Midbrain (tissue), 1 donor: Measurements from ENCODE around the gene NAALADL2.
"Not testable (repeated sequence)": the region's sequence is repeated elsewhere in the genome, so short reads cannot be mapped to it uniquely, and the experiment has no call there.

ENCODE experiments used
- DNase-seq: peaks from one replicate; lab custom pipeline; 2025; lab: John Stamatoyannopoulos, UW

NAALADL2 gene

DNA sequence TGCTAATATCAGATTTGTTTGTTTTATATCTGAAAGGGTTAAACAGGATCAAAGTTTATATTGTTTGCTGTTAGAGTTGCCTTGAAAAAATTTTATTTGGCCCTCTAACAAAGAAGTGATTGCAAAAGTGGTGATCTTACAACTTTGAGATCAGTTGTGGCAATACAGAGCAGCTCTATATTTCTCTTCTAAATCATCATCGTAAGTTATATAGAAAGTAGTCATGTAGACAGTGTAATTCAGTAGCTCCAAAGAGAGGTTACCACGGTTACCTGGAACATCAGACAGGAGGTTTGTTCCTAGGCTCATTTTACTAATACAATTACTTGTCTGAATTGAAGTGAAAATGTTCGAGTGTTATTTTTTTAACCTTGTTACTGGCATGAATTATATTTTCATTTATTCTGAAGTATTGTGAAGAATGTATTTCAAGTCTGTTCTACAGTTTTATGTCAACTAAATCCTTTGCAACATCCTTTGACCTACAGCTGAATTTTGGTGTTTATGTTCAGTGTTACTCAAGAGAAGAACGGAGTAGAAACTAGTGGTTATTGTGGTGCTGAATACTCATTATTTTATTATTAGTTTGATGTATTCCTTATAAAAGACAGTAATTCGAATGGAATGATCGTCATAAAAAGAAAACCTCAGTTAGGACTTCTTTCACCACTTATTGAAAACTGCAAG lies 214.2 kb downstream of the NAALADL2 start:
- DNase-seq: no peak

DNA sequence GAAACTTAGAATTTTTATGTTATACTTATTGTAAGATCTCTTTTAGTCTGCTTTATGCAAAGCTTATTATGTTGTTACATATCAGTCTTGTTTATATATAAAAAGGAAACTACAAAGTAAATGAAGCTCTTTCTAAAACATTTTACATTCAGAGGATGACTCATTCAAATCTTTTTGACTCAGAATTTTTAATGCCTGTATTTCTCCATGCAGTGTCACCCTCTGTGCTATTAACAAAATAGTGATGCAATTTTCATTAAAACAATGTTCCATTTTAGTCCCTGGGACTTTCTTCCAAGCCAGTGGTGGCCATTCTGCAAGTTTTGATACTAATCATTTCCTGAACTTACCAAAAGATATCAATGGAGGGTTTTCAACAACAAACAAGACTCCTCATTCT lies 216.1 kb downstream of the NAALADL2 start:
- DNase-seq: no peak

DNA sequence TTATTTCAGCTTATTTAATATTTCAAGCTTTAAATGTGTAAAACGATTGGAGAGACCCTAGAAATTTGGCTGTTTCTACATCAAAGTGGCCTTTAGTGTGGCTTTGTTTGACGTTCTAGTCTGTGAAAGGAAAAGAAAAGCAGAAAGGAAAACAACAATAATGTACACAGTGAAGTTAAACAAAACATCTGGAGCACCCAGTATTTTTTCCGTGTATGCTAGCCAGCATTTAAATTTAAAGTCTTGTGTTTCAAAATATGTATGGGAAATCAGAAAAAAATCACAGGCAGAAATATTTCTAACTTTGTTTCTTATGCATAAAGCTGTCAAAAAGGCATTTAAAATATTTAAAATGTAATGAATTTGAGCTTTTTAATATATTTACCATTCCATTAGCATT lies 218.1 kb downstream of the NAALADL2 start:
- no peak for DNase-seq

DNA sequence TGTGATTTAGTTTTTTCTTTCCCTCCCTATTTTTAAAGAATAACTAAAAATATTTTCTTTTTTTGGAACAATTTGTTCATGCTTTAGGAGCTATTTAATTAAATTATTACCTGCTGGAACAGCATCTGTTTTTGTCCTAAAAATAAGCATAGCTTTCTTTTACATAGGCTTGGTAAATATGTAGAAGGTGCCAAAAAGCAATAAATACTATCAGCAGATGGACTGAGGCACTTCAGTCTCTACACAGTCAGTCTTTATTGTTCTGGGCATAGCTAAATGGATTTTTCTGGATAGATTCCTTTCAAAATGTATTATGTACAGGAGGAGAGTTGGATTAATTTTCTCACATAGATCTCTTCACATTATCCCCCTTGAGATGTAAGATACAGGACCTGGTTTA lies 223.5 kb downstream of the NAALADL2 start:
- DNase-seq: no peak

DNA sequence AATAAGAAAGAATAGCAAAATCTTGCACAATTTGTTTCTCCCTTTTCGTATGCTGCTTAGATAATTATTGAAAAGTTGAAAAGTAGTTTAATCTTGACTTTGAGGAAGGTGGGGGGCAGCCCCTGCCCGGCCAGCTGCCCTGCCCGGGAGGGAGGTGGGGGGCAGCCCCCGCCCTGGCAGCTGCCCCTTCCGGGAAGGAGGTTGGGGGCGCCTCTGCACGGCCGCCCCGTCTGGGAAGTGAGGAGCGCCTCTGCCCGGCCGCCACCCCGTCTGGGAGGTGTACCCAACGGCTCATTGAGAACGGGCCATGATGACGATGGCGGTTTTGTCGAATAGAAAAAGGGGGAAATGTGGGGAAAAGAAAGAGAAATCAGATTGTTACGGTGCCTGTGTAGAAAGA lies 228.0 kb downstream of the NAALADL2 start:
- not testable (repeated sequence) for DNase-seq

DNA sequence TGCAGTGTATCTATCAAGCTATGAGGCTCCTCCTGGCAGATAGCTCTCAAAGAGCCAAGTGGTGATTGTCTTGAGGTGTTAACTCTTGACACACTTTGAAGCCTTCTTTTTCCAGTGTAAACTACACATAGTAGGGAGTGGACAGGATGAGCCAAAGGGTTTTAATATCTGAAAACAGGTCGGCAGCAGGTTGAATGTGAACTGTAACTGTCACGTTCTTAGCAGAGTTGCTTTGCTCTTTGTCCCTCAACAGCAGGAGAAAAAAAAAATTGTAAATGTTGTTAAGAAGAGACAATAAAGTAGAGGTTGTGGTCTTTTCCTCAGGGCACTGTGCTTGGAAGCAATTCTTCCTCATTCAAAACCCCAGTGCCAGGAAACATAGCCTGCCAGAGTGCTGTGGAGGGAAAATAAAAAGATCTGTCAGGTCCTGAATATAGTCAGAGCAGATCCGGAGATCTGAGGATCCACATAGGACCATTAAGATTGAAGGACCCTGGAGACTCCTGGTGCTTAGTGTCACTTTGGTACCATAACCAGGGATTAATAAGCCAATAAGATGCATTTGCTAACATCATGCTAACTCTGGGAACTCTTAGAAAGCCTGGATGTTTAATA lies 229.7 kb downstream of the NAALADL2 start:
- no peak for DNase-seq

DNA sequence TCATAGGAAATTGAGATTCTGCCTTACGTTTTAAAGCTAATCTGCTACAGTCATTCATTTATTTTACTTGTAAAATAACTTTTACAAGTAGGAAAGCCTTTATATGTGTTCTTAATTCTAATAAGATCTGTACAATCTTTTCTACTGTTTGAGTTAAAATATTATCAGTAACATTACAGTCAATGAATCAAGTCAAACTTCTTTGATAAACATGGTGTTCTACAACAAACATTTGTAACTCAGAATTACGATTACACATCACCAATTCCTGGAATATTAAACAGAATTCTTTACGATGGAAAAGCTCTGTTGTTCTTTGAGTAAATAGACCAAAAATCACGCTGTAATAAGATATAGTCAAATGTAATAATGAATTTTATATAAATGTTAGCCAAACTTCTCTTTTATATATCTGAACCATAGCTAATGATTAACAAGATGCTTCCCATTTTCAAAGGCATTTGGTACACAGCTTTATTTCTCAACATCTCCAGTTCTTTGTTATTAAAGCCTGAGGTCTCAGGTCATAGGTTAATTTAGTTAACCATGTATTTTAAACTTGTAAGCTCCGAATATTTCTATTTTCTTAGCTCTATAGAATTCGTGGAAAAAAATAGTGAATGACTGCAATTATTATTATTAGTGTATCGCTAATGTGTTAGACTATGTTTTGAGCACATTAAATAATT lies 232.4 kb downstream of the NAALADL2 start:
- no peak for DNase-seq

DNA sequence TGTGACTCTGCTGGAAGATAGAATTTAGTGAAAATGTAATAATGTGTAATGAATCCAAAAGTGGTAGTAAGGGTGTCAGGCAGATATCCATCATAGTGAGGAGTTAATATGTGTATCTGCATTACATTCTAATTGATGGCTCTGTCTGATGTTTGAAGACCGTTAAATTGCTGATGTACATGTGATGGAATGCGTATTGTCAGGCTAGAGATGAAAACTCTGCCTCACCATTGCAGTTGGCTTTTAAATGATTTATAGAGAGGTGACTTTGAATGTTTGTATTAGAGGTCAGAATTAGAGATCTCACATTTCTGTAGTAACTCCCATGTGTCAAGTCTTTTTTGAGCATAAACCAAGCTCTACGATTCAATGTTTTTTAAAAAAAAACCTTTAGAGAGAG lies 234.6 kb downstream of the NAALADL2 start:
- no peak for DNase-seq

DNA sequence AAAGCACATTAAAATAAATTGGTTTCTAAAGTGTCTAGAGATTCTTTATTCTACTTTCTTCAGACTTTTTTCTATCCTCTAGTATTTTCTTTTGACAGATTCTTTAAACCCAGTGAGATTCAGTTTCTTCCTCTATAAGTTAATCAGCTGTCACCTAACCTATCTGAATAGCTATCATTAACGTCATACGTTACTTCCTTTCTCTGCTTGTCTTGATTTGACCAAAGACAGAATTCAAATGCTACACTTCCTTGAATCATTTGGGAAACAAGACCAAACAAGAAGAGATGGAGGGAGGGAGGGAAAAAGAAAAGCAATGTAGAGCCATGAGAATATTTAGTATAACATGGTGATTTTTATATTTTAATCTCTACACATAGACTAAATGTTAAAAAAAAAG lies 235.2 kb downstream of the NAALADL2 start:
- DNase-seq: no peak

DNA sequence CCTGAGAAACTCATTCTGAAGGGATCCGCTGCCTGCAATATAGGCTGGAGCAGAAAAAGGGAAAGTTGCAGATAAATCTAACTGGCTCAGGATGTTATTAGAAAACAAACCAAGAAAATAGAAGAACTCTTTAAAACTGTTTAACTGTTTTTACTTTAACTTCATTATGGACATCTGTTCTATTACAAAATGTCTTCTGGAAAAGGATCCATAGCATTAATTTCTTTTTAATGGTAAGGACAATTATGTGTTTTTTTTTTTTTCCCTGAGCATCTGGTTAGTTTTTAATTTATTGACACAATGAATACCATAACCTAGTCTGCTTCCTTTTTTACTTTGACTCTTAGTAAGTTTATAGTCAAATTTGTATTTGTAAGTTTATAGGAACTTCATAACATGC lies 239.5 kb downstream of the NAALADL2 start:
- DNase-seq: no peak

DNA sequence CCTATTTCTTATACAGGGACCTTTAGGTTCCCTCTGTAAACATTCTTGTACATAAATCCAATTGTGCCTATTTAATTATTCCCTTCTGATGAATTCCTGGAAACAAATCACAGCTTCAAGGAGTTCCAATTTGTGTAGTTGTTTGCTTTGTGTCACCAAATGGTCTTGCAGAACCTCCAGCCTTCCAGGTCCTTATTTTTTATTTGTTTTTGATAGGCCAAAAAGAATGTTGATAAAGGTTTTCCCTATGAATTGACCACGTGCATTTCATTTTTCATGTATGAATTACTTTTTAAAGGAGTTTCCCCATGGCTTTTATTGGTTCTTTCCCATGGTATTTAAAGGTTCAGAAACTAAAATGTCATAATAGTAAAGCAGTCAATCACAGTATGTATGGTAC lies 243.0 kb downstream of the NAALADL2 start:
- DNase-seq: no peak

DNA sequence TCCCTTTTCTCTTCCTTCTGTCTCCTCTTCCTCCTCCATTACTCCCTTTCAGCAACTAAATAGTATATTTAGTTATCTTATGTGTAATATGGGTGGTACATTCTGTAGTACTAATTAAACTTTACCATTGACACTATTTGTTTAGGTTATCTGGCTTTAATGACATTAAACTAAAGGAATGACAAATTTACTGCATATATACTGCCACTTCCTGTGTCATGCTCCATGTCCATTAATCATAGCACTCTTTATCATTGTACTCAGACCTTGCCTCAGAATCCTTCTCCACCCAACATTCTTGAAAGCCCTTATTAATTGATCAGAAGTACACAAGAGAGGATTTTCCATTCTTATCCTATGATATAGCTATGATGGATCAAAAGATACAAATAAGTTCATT lies 244.2 kb downstream of the NAALADL2 start:
- DNase-seq: no peak

DNA sequence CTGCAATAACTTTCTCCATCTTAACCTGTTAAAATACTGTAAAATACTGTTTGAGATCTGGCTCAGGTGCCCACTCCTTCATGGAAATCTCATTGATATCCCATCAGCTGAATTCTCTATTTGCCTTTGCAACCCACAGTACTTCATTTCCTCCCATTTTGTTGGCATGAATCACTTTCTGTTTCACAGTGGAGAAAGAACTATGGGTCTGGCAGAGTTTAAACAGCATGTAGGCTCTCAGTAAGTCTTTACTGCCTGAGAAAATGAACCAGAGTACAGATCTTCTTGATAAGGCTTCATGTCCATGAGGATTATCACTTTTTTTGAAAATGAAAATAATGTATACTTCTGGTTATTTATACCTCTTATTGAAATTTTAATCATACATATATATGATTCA lies 245.9 kb downstream of the NAALADL2 start:
- no peak for DNase-seq

DNA sequence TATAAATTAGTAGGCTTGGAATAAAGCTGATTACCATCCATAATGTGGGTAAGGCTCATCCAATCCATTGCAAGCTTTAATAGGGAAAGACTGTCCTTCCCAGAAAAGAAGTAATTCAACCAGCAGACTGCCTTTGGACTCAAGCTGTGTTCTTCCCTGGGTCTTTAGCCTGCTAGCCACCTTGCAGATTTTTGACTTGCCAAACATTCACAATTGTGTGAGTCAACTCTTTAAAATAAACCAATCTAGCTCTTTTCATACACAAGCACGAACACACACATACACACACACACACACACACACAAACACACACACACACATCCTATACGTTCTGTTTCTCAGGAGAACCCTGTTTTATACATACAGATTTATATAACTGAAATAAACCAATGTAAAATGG lies 248.1 kb downstream of the NAALADL2 start:
- no peak for DNase-seq

DNA sequence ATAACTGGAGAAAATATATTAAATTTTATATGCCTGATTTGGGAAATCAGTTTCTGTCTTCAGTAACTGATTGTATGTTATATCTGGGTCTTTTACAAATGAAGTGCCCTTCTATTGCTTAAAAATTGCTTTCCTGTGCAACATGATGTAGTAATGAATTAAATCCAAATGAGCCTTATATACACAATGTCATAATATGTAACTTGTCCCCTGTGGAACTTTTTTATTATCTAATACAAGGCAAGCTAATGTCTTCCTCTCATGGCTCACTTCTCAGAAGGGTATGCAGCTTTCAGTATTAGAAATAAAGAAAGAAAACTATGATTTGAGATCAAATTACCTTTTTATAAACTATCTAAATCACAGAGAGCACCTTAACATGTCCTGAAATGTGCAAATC lies 248.9 kb downstream of the NAALADL2 start:
- no peak for DNase-seq

DNA sequence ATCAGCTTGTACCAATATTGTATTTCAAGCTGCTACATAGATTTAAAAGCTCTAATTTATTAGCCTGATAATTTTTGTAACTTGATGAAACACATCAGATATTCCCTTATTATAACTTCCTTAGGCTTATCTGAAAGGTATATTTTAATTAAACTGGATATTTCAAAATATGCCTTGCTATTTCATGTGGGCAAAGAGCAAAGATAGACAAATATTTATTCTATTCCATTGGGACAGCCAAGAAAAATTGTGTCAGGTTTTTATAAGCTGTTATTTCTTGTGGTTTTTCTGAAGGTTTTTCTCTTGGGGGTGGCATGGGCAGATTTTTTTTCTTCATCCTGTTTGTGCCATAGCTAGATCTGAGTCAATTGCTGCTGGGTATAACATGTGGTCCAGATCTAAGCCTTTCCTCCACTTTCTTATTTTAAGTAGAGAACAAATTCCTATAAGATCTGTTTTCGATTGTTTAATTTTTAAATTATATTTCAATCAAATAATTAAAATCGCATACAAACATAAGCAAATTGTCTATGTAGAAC lies 249.5 kb downstream of the NAALADL2 start:
- DNase-seq: no peak

DNA sequence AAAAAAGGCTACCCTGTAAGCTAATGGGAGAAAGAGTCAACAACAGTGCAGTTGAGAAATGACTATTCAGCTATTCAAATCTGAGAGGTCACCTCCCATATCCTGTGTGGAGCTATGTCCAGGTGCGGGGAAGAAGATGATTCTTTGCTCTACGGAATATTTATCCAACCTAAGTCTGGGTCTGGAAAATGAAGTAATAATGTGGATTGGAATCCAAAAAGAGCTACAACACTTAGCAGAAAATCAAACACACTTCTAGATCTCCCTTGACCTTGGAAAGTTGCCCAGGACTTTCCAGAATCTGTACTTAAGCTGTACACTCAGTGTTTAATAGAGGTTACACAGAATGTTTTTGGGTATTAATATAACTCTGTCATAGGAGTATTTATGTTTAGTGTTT lies 251.9 kb downstream of the NAALADL2 start:
- no peak for DNase-seq

DNA sequence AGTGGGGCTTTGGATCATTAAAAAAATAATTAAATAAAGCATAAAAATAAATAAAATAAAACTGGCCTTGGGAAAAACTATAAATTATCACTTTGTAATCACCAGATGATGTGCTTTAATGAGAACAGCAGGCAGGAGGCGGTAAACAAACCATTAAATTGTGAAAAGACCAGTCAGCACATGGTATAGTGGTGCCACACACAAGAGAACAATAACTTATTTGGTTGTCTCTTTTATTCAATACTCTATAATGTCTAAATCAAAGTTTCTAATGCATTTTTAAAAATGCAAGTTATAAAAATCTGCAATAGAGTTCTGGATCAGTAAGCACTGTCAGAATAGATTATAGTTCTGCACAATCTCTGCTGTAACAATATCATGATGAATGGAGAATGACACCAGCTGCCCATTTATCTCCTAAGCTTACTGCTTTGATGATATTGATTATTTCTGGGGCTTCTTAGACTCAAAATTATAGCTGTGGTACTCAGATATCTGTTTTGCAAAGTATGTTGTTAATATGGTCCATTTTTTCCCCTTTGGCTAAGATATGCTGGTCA lies 259.3 kb downstream of the NAALADL2 start:
- no peak for DNase-seq

DNA sequence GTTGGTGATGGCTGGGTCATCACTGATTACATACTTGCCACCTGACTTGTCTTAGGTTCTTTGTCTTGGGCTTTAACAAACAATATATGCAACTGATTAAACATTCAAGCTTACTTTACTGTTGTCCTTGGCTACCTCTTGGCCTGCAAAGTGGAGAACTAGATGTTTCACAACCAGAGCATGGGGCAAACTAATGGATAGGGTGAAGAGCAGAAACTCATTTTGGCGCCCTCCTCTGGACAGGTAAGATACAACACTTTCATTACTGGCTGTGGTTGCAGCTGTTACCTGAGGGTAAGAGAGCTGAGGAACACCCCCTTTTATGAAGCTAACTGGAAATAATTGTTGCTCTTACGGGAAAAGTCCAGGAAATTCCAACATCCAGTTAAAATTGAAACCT lies 262.1 kb downstream of the NAALADL2 start:
- DNase-seq: no peak

DNA sequence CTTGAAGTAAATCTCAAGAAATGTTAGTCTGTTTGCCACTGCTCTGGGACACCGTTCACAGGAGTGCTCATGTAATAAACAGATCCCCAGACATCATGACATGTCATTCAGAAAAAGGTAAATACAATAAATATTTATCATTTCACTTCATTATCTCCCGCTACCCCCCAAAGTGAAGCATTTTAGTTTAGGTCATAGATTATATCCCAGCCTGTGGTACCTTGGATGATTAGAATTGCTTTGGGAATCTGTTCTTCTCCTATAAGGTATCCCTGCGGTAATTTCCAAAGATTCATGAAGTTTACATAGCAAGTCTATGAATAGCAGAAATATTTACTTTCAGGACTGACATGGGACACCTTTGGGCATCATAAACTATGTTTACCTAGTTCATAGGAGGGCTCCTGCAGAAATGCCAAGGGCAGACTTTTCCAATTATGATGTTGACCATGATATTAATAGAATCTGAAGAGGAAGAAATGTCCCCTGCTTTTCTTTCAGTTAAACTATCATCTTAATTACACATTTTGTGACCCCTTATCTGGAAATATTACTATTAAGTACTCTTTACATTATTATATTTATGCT lies 268.0 kb downstream of the NAALADL2 start:
- no peak for DNase-seq

DNA sequence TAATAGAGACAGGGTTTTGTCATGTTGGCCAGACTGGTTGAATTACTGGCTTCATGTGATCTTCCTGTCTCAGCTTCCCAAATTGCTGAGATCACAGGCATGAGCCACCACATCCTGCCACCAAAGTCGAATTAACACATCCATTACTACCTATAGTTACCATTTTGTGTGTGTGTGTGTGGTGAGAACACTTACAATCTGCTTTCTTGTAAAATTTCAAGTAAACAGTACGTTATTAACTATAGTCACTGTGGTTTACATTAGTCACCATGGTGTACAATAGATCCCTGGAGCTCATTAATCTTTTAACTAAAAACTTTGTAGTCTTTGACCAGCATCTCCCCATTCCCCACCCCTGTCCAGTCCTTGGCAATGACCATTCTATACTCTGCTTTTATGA lies 270.0 kb downstream of the NAALADL2 start:
- no peak for DNase-seq

DNA sequence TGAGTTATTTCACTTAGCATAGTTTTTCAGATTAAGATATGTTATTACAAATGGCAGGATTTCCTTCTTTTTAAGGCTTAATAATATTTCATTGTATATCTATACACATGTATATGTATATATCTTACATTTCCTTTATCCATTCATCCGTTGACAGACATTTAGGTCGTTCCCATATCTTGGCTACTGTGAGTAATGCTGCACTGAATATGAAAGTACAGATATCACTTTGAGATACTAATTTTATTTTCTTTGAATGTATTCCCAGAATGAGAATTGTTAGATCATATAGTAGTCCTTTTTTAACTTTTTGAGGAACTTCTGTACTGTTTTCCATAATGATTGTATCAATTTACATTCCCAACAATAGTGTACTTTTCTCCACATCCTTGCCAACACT lies 270.4 kb downstream of the NAALADL2 start:
- DNase-seq: no peak

DNA sequence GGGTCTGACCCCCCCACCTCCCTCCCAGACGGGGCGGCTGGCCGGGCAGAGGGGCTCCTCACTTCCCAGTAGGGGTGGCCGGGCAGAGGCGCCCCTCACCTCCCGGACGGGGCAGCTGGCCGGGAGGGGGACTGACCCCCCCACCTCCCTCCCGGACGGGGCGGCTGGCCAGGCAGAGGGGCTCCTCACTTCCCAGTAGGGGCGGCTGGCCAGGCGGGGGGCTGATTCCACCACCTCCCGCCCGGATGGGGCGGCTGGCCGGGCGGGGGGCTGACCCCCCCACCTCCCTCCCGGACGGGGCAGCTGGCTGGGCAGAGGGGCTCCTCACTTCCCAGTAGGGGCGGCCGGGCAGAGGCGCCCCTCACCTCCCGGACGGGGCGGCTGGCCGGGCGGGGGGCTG lies 272.7 kb downstream of the NAALADL2 start:
- DNase-seq: not testable (repeated sequence)
